DND-41 (cell line): ENCODE measurements around the gene CPXM2.

ENCODE experiments used
- ATAC-seq: fragments of 200-7000 bp; cut with Tn5 transposase; 3 replicates; pipeline ENCODE4 v1.9.1; 2021; ENCODE audit warnings: low read depth; ENCODE audit not compliant: insufficient read depth
- DNase-seq: peaks from one replicate; pipeline ENCODE4 v3.0.0-alpha.2; 2020
- H2AFZ ChIP-seq: 2 replicates; pipeline ENCODE4 v1.6.0; 2012; ENCODE audit warnings: low read depth, low read length
- H3K27ac ChIP-seq: 2 replicates; pipeline ENCODE4 v1.5.1; 2012; ENCODE audit warnings: low read length, inconsistent platforms
- H3K27me3 ChIP-seq: fragments of 200-600 bp; sonication (generic); 2 replicates; pipeline ENCODE4 v1.6.0; 2012; ENCODE audit warnings: low read length, mild to moderate bottlenecking, inconsistent platforms; ENCODE audit not compliant: insufficient read depth, poor library complexity
- H3K36me3 ChIP-seq: 2 replicates; pipeline ENCODE4 v1.5.1; 2012; ENCODE audit warnings: low read length, inconsistent platforms; ENCODE audit not compliant: insufficient read depth
- H3K4me1 ChIP-seq: 2 replicates; pipeline ENCODE4 v1.5.1; 2012; ENCODE audit warnings: mild to moderate bottlenecking, low read length; ENCODE audit not compliant: insufficient read depth
- H3K4me2 ChIP-seq: 2 replicates; pipeline ENCODE4 v1.6.0; 2012; ENCODE audit warnings: mild to moderate bottlenecking, moderate library complexity, low read length, inconsistent platforms; ENCODE audit not compliant: insufficient read depth
- H3K4me3 ChIP-seq, 2 experiments: fragments of 200-600 bp in 1 of 2; shearing (Covaris generic) in 1 of 2; 2 replicates each; pipeline ENCODE4 v1.5.1; 2012 to 2016; ENCODE audit warnings: inconsistent platforms in 2 of 2, low read length in 2 of 2, mild to moderate bottlenecking in 2 of 2, low read depth in 1 of 2, moderate library complexity in 1 of 2
- H3K79me2 ChIP-seq: 2 replicates; pipeline ENCODE4 v1.6.0; 2012; ENCODE audit warnings: low read length, inconsistent platforms; ENCODE audit not compliant: insufficient read depth
- H3K9ac ChIP-seq: 2 replicates; pipeline ENCODE4 v1.6.0; 2012; ENCODE audit warnings: low read depth, mild to moderate bottlenecking, inconsistent platforms, low read length, moderate library complexity
- H3K9me3 ChIP-seq: 2 replicates; pipeline ENCODE4 v1.5.1; 2012; ENCODE audit warnings: low read length, moderate library complexity, mild to moderate bottlenecking, inconsistent platforms; ENCODE audit not compliant: insufficient read depth, severe bottlenecking
- H4K20me1 ChIP-seq: 2 replicates; pipeline ENCODE4 v1.6.0; 2012; ENCODE audit warnings: low read length; ENCODE audit not compliant: insufficient read depth
- EZH2 ChIP-seq: IDR thresholded peaks from 3 replicates; pipeline ENCODE4 v1.6.1; 2012; ENCODE audit warnings: borderline replicate concordance, low read depth, mild to moderate bottlenecking, moderate library complexity, low read length, inconsistent platforms; ENCODE audit not compliant: severe bottlenecking
- TF ChIP-seq, protein P1 (sequence below): IDR thresholded peaks from 2 replicates; pipeline ENCODE4 v1.5.1; 2012; ENCODE audit warnings: borderline replicate concordance, low read length, moderate library complexity, mild to moderate bottlenecking; ENCODE audit not compliant: poor library complexity, severe bottlenecking; ENCODE audit errors: extremely low read depth

Gene CPXM2

GRCh38 chr10:123777881-123778280 lies 113.7 kb downstream of the CPXM2 start:
- ATAC-seq (no peak), DNase-seq (no peak)
- peaks cover 46% of the 10 kb centered on the region for H3K27me3 ChIP-seq
- H3K4me2 ChIP-seq, result no peak overlapping the region
- H3K4me3 ChIP-seq, result no peak overlapping the region
- no peaks in the 10 kb centered on the region for H4K20me1 ChIP-seq
- no peak overlapping the region for H2AFZ ChIP-seq
- H3K79me2 ChIP-seq, result no peaks in the 10 kb centered on the region
- TF ChIP-seq, protein P1, sequence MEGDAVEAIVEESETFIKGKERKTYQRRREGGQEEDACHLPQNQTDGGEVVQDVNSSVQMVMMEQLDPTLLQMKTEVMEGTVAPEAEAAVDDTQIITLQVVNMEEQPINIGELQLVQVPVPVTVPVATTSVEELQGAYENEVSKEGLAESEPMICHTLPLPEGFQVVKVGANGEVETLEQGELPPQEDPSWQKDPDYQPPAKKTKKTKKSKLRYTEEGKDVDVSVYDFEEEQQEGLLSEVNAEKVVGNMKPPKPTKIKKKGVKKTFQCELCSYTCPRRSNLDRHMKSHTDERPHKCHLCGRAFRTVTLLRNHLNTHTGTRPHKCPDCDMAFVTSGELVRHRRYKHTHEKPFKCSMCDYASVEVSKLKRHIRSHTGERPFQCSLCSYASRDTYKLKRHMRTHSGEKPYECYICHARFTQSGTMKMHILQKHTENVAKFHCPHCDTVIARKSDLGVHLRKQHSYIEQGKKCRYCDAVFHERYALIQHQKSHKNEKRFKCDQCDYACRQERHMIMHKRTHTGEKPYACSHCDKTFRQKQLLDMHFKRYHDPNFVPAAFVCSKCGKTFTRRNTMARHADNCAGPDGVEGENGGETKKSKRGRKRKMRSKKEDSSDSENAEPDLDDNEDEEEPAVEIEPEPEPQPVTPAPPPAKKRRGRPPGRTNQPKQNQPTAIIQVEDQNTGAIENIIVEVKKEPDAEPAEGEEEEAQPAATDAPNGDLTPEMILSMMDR, result no peak
- no peak for TF ChIP-seq EZH2
- no peaks in the 10 kb centered on the region for H3K36me3 ChIP-seq
- H3K9me3 ChIP-seq, result peaks cover 7% of the 10 kb centered on the region
- H3K9ac ChIP-seq, result no peak overlapping the region
- no peak overlapping the region for H3K27ac ChIP-seq
- no peaks in the 10 kb centered on the region for H3K4me1 ChIP-seq

- H3K27ac ChIP-seq, result no peak overlapping the region
- no peak overlapping the region for H3K4me2 ChIP-seq
- TF ChIP-seq EZH2, result no peak
- TF ChIP-seq, protein P1, result no peak
- H3K4me3 ChIP-seq, result no peak overlapping the region
- H2AFZ ChIP-seq, result no peak overlapping the region
- H3K4me1 ChIP-seq, result no peaks in the 10 kb centered on the region
- peaks cover 28% of the 10 kb centered on the region for H3K27me3 ChIP-seq
- no peaks in the 10 kb centered on the region for H3K36me3 ChIP-seq
- no peaks in the 10 kb centered on the region for H3K79me2 ChIP-seq
- no peak for ATAC-seq
- no peak for DNase-seq
- no peaks in the 10 kb centered on the region for H4K20me1 ChIP-seq
- peaks cover 13% of the 10 kb centered on the region for H3K9me3 ChIP-seq
- H3K9ac ChIP-seq, result no peak overlapping the region
These were observed 117.4 kb downstream of the CPXM2 start for GRCh38 chr10:123774132-123774742.

DNA sequence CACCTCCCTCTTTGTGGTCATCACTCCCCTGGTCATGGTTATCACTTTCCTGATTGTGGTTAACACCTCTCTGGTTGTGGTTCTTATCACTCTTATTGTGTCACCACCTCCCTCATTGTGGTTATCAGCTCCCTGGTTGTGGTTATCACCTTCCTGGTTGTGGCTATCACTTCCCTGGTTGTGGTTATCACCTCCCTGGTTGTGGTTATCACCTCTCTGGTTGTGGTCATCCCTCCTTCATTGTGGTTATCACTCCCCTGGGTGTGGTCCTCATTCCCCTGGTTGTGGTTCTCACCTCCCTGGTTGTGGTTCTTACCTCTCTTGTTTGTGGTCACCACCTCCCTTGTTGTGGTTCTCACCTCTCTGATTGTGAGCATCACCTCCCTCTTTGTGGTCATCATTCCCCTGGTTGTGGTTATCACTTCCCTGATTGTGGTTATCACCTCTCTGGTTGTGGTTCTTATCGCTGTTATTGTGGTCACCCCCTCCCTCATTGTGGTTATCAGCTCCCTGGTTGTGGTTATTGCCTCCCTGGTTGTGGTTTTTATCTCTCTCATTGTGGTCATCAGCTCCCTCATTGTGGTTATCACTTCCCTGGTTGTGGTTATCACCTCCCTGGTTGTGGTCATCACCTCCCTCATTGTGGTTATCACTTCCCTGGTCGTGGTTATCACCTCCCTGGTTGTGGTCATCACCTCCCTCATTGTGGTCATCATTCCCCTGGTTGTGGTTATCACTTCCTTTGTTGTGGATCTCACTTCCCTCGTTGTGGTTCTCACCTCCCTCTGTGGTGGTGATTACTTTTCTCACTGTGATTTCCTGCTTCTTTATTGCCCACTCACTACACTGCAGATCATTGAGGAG lies 118.7 kb downstream of the CPXM2 start:
- Histone ChIP-seq H3K36me3 (no peaks in the 10 kb centered on the region), H3K27ac (no peak overlapping the region), H3K4me2 (no peak overlapping the region), H3K4me3 (no peak overlapping the region), H4K20me1 (no peaks in the 10 kb centered on the region), H3K79me2 (no peaks in the 10 kb centered on the region), H2AFZ (no peak overlapping the region), H3K9me3 (peaks cover 13% of the 10 kb centered on the region), H3K9ac (no peak overlapping the region), H3K4me1 (no peaks in the 10 kb centered on the region), H3K27me3 (peaks cover 15% of the 10 kb centered on the region)
- DNase-seq, result peak; percentile 15
- TF ChIP-seq, protein P1, result no peak
- TF ChIP-seq EZH2, result no peak
- no peak for ATAC-seq
